ES-I3 (cell line): ENCODE results near the gene TGFBR3L.

Experiments
- H3K36me3 ChIP-seq: 2 replicates; pipeline ENCODE4 v1.6.1; 2013; ENCODE audit warnings: mild to moderate bottlenecking, low read length, control low read depth, moderate library complexity; ENCODE audit not compliant: insufficient read depth
- H3K4me1 ChIP-seq: 2 replicates; pipeline ENCODE4 v1.6.1; 2013; ENCODE audit warnings: mild to moderate bottlenecking, control low read depth, low read length; ENCODE audit not compliant: insufficient read depth
- H3K9ac ChIP-seq: 2 replicates; pipeline ENCODE4 v1.6.1; 2013; ENCODE audit warnings: low read depth, mild to moderate bottlenecking, low read length, moderate library complexity
- H3K9me3 ChIP-seq: 2 replicates; pipeline ENCODE4 v1.6.1; 2013; ENCODE audit warnings: mild to moderate bottlenecking, low read length, moderate library complexity; ENCODE audit not compliant: control insufficient read depth, insufficient read depth

TGFBR3L gene

GRCh38 chr19:7921967-7922835 lies 7.6 kb downstream of the TGFBR3L start:
- peaks cover 3% of the 10 kb centered on the region; the same call in 1 of the 2 replicates for H3K4me1 ChIP-seq
- H3K9ac ChIP-seq: no peak overlapping the region
- H3K36me3 ChIP-seq: no peaks in the 10 kb centered on the region
- H3K9me3 ChIP-seq: no peaks in the 10 kb centered on the region

GRCh38 chr19:7922836-7923195 lies 8.2 kb downstream of the TGFBR3L start:
- H3K4me1 ChIP-seq: peaks cover 3% of the 10 kb centered on the region; the same call in 1 of the 2 replicates
- no peaks in the 10 kb centered on the region for H3K9me3 ChIP-seq
- H3K36me3 ChIP-seq: no peaks in the 10 kb centered on the region
- no peak overlapping the region for H3K9ac ChIP-seq

GRCh38 chr19:7923295-7924191 lies 8.9 kb downstream of the TGFBR3L start:
- H3K4me1 ChIP-seq: peaks cover 3% of the 10 kb centered on the region; the same call in 1 of the 2 replicates
- no peak overlapping the region for H3K9ac ChIP-seq

GRCh38 chr19:7924241-7924640 lies 9.6 kb downstream of the TGFBR3L start:
- H3K9ac ChIP-seq: no peak overlapping the region
- H3K36me3 ChIP-seq: no peaks in the 10 kb centered on the region

More at GRCh38 chr19:7923295-7924191, 8.9 kb downstream of the TGFBR3L start:
- no peaks in the 10 kb centered on the region for H3K9me3 ChIP-seq
- no peaks in the 10 kb centered on the region for H3K36me3 ChIP-seq

GRCh38 chr19:7924651-7925170 lies 10.1 kb downstream of the TGFBR3L start:
- H3K9ac ChIP-seq: peak overlapping the region; percentile 48; the same call in 1 of the 2 replicates
- no peaks in the 10 kb centered on the region for H3K9me3 ChIP-seq
- no peaks in the 10 kb centered on the region for H3K36me3 ChIP-seq
- H3K4me1 ChIP-seq: peaks cover 3% of the 10 kb centered on the region; the same call in 1 of the 2 replicates

More at GRCh38 chr19:7924241-7924640, 9.6 kb downstream of the TGFBR3L start:
- no peaks in the 10 kb centered on the region for H3K9me3 ChIP-seq
- H3K4me1 ChIP-seq: peaks cover 3% of the 10 kb centered on the region; the same call in 1 of the 2 replicates

- H3K9me3 ChIP-seq: no peaks in the 10 kb centered on the region
- H3K36me3 ChIP-seq: no peaks in the 10 kb centered on the region
- peak overlapping the region; percentile 48; the same call in 1 of the 2 replicates for H3K9ac ChIP-seq
- H3K4me1 ChIP-seq: peaks cover 3% of the 10 kb centered on the region; the same call in 1 of the 2 replicates
These were observed 10.7 kb downstream of the TGFBR3L start for GRCh38 chr19:7925171-7925851.

- Histone ChIP-seq H3K4me1 (peaks cover 3% of the 10 kb centered on the region; the same call in 1 of the 2 replicates), H3K9me3 (no peaks in the 10 kb centered on the region), H3K36me3 (no peaks in the 10 kb centered on the region), H3K9ac (peak within 1 kb of the TSS; percentile 54; the same call in 1 of the 2 replicates)
These were observed 11.5 kb downstream of the TGFBR3L start, which contains the start of gene CTXN1 for GRCh38 chr19:7926021-7926726. CTXN1 (minus strand) TSS chr19:7926135; CDS start chr19:7925538, 597 bp downstream.

GRCh38 chr19:7926727-7927604 lies 12.3 kb downstream of the TGFBR3L start:
- Histone ChIP-seq H3K36me3 (no peaks in the 10 kb centered on the region), H3K9ac (no peak overlapping the region; the same call in 1 of the 2 replicates), H3K9me3 (no peaks in the 10 kb centered on the region), H3K4me1 (no peaks in the 10 kb centered on the region; the same call in 1 of the 2 replicates)

- no peaks in the 10 kb centered on the region for H3K9me3 ChIP-seq
- no peaks in the 10 kb centered on the region; the same call in 1 of the 2 replicates for H3K36me3 ChIP-seq
- no peaks in the 10 kb centered on the region; the same call in 1 of the 2 replicates for H3K4me1 ChIP-seq
- H3K9ac ChIP-seq: no peak overlapping the region
These were observed 13.1 kb downstream of the TGFBR3L start for GRCh38 chr19:7927605-7928333.

- Histone ChIP-seq H3K36me3 (peaks cover 2% of the 10 kb centered on the region), H3K4me1 (no peaks in the 10 kb centered on the region; the same call in 1 of the 2 replicates), H3K9ac (no peak overlapping the region), H3K9me3 (no peaks in the 10 kb centered on the region)
These were observed 13.7 kb downstream of the TGFBR3L start for GRCh38 chr19:7928334-7928706.

- peaks cover 8% of the 10 kb centered on the region for H3K36me3 ChIP-seq
- no peaks in the 10 kb centered on the region; the same call in 1 of the 2 replicates for H3K4me1 ChIP-seq
- no peak overlapping the region for H3K9ac ChIP-seq
- no peaks in the 10 kb centered on the region for H3K9me3 ChIP-seq
These were observed 14.4 kb downstream of the TGFBR3L start for GRCh38 chr19:7928741-7929701.
